IMR-90 (cell line): ENCODE data around the gene WHRN. TPM values are rescaled to one million over a fixed set of nuclear protein-coding genes. Genes with fewer than 3 reads are reported as not detected.

Source experiments
- ATAC-seq: fragments of 200-7000 bp; cut with Tn5 transposase; 2 replicates; pipeline ENCODE4 v1.9.1; 2020; ENCODE audit warnings: low read depth, mild to moderate bottlenecking, moderate library complexity
- BruUV-seq: library from RNA; stranded (reverse); fragments of 400-500 nt; replicated peaks from 2 replicates; lab custom pipeline; 2021; lab: Mats Ljungman, UMichigan
- CTCF ChIA-PET: fragments of 300-600 bp; formaldehyde crosslinking; extraction: SDS; loops from one replicate; lab custom pipeline; 2021; ENCODE audit warnings: antibody characterized with exemption; lab: Yijun Ruan, JAX
- POLR2A ChIA-PET: fragments of 300-600 bp; sonication (Branson Sonifier 250); formaldehyde crosslinking; loops from one replicate; lab custom pipeline; 2022; ENCODE audit warnings: antibody characterized with exemption; ENCODE audit not compliant: unreplicated experiment; lab: Charles Lee
- DNase-seq: peaks from one replicate; pipeline ENCODE4 v3.0.0; 2013
- H2AFZ ChIP-seq: replicated peaks from 2 replicates; pipeline ENCODE3; 2013; ENCODE audit warnings: low read length, mild to moderate bottlenecking; ENCODE audit not compliant: poor library complexity
- H2AK5ac ChIP-seq: 2 replicates; pipeline ENCODE4 v1.6.1; 2013; ENCODE audit warnings: low read depth, low read length, inconsistent platforms
- H2AK9ac ChIP-seq: replicated peaks from 2 replicates; pipeline ENCODE3; 2013; ENCODE audit warnings: mild to moderate bottlenecking, low read depth, low read length, moderate library complexity; ENCODE audit not compliant: poor library complexity
- H2BK120ac ChIP-seq: 2 replicates; pipeline ENCODE4 v1.6.1; 2013; ENCODE audit warnings: low read depth, low read length, inconsistent platforms
- H2BK15ac ChIP-seq: 3 replicates; pipeline ENCODE4 v1.6.1; 2013; ENCODE audit warnings: low read depth, low read length, inconsistent platforms
- H2BK20ac ChIP-seq: 2 replicates; pipeline ENCODE4 v1.6.1; 2013; ENCODE audit warnings: low read depth, mild to moderate bottlenecking, inconsistent platforms, low read length, moderate library complexity
- H2BK5ac ChIP-seq: 2 replicates; pipeline ENCODE4 v1.6.1; 2013; ENCODE audit warnings: mild to moderate bottlenecking, low read depth, low read length, inconsistent platforms; ENCODE audit not compliant: poor library complexity, severe bottlenecking
- H3K14ac ChIP-seq: replicated peaks from 2 replicates; pipeline ENCODE4 v1.6.1; 2013; ENCODE audit warnings: low read depth, low read length, inconsistent platforms
- H3K18ac ChIP-seq: 2 replicates; pipeline ENCODE4 v1.6.1; 2013; ENCODE audit warnings: low read depth, low read length, control low read depth
- H3K23ac ChIP-seq: 2 replicates; pipeline ENCODE4 v1.6.1; 2013; ENCODE audit warnings: low read depth, low read length, inconsistent platforms
- H3K27ac ChIP-seq: 2 replicates; pipeline ENCODE4 v1.5.1; 2013; ENCODE audit warnings: mild to moderate bottlenecking, control low read depth, low read length; ENCODE audit not compliant: insufficient read depth
- H3K27me3 ChIP-seq: 2 replicates; pipeline ENCODE4 v1.6.1; 2013; ENCODE audit warnings: low read length; ENCODE audit not compliant: control insufficient read depth, insufficient read depth
- H3K36me3 ChIP-seq: 2 replicates; pipeline ENCODE4 v1.6.1; 2013; ENCODE audit warnings: low read length, mixed read lengths; ENCODE audit not compliant: control insufficient read depth, insufficient read depth
- H3K4ac ChIP-seq: 2 replicates; pipeline ENCODE4 v1.6.1; 2013; ENCODE audit warnings: low read depth, low read length, inconsistent platforms
- H3K4me1 ChIP-seq: 2 replicates; pipeline ENCODE4 v1.6.1; 2013; ENCODE audit warnings: low read length, mixed read lengths; ENCODE audit not compliant: control insufficient read depth, insufficient read depth
- H3K4me2 ChIP-seq: 2 replicates; pipeline ENCODE4 v1.6.1; 2013; ENCODE audit warnings: low read depth, mild to moderate bottlenecking, control low read depth, low read length, moderate library complexity
- H3K4me3 ChIP-seq: 2 replicates; pipeline ENCODE4 v1.5.1; 2013; ENCODE audit warnings: low read depth, mild to moderate bottlenecking, control low read depth, low read length, moderate library complexity; ENCODE audit not compliant: insufficient read depth
- H3K56ac ChIP-seq: 2 replicates; pipeline ENCODE4 v1.6.1; 2013; ENCODE audit warnings: low read length, inconsistent platforms; ENCODE audit not compliant: insufficient read depth; ENCODE audit errors: extremely low read depth
- H3K79me1 ChIP-seq, 2 experiments: 2 replicates each; pipeline ENCODE4 v1.6.1; 2013; ENCODE audit warnings: low read length in 2 of 2, inconsistent platforms in 1 of 2, low read depth in 1 of 2
- H3K9ac ChIP-seq: 2 replicates; pipeline ENCODE4 v1.6.1; 2013; ENCODE audit warnings: low read depth, low read length, control low read depth
- H3K9me1 ChIP-seq: 2 replicates; pipeline ENCODE4 v1.6.1; 2013; ENCODE audit warnings: low read length, inconsistent platforms; ENCODE audit not compliant: insufficient read depth
- H3K9me3 ChIP-seq: 2 replicates; pipeline ENCODE4 v1.6.1; 2013; ENCODE audit warnings: low read length; ENCODE audit not compliant: control insufficient read depth, insufficient read depth
- H4K20me1 ChIP-seq: 2 replicates; pipeline ENCODE4 v1.6.1; 2013; ENCODE audit warnings: low read length, inconsistent platforms; ENCODE audit not compliant: insufficient read depth
- H4K5ac ChIP-seq: 2 replicates; pipeline ENCODE4 v1.6.1; 2013; ENCODE audit warnings: mild to moderate bottlenecking, low read depth, low read length, control low read depth
- H4K8ac ChIP-seq, 2 experiments: 2 replicates each; pipeline ENCODE4 v1.6.1; 2013; ENCODE audit warnings: low read depth in 2 of 2, low read length in 2 of 2, control low read depth in 1 of 2, inconsistent platforms in 1 of 2
- H4K91ac ChIP-seq: 2 replicates; pipeline ENCODE4 v1.6.1; 2013; ENCODE audit warnings: low read depth, low read length, inconsistent platforms; ENCODE audit not compliant: insufficient read depth
- BHLHE40 ChIP-seq: fragments of 150-350 bp; IDR thresholded peaks from 2 replicates; pipeline ENCODE4 v1.6.1; 2016; ENCODE audit warnings: mild to moderate bottlenecking, low read depth, low read length
- CEBPB ChIP-seq: IDR thresholded peaks from 2 replicates; pipeline ENCODE4 v1.6.1; 2012; ENCODE audit warnings: low read depth, low read length, improper control_type of control experiment
- CHD1 ChIP-seq: IDR thresholded peaks from 2 replicates; pipeline ENCODE4 v1.6.1; 2012; ENCODE audit warnings: low read depth, low read length, improper control_type of control experiment
- FOS ChIP-seq: fragments of 150-350 bp; IDR thresholded peaks from 2 replicates; pipeline ENCODE4 v1.6.1; 2016; ENCODE audit warnings: low read depth, low read length
- MXI1 ChIP-seq: IDR thresholded peaks from 2 replicates; pipeline ENCODE4 v1.6.1; 2012; ENCODE audit warnings: low read depth, mild to moderate bottlenecking, low read length, moderate library complexity, borderline replicate concordance
- POLR2A ChIP-seq: IDR thresholded peaks from 2 replicates; pipeline ENCODE4 v1.6.1; 2012; ENCODE audit warnings: mild to moderate bottlenecking, low read depth, low read length
- RAD21 ChIP-seq: IDR thresholded peaks from 2 replicates; pipeline ENCODE4 v1.6.1; 2012; ENCODE audit warnings: low read length, improper control_type of control experiment
- RCOR1 ChIP-seq: IDR thresholded peaks from 2 replicates; pipeline ENCODE4 v1.6.1; 2012; ENCODE audit warnings: mild to moderate bottlenecking, low read length, improper control_type of control experiment; ENCODE audit not compliant: insufficient replicate concordance
- RFX5 ChIP-seq: IDR thresholded peaks from 2 replicates; pipeline ENCODE4 v1.8.0; 2012; ENCODE audit warnings: low read depth, mild to moderate bottlenecking, low read length, moderate library complexity
- SMC3 ChIP-seq: fragments of 150-350 bp; IDR thresholded peaks from 2 replicates; pipeline ENCODE4 v1.6.1; 2016; ENCODE audit warnings: low read depth, mild to moderate bottlenecking, antibody characterized with exemption, low read length, moderate library complexity
- USF2 ChIP-seq: fragments of 150-350 bp; IDR thresholded peaks from 2 replicates; pipeline ENCODE4 v1.6.1; 2017; ENCODE audit warnings: mild to moderate bottlenecking, antibody characterized with exemption, low read length, low read depth
- WGBS, 2 experiments: methylation state at CpG; one replicate each; pipeline versions ENCODE4 v1.1.5 to v1.1.7; 2013; ENCODE audit warnings: missing lambda C conversion rate in 2 of 2; ENCODE audit not compliant: insufficient read length in 1 of 2; ENCODE audit errors: extremely low coverage in 2 of 2; 5-methylcytosine and 5-hydroxymethylcytosine counted together
- dilution Hi-C: fragments of 300-500 bp; cut with HindIII; formaldehyde crosslinking; loops from one replicate; pipeline ENCODE4 v1.14.3; 2018; ENCODE audit warnings: low sequenced_read_pairs; ENCODE audit not compliant: unreplicated experiment
- in situ Hi-C: fragments of 300-500 bp; cut with MboI; formaldehyde crosslinking; loops from 3 replicates; pipeline ENCODE4 v1.14.3; 2019; ENCODE audit warnings: low sequenced_read_pairs, inconsistent platforms, mixed read lengths
- intact Hi-C: fragments of 100-400 bp; cut with micrococcal nuclease; formaldehyde crosslinking; loops from 2 replicates; pipeline ENCODE4 v1.10.0; 2022
- polyA plus RNA-seq, 3 experiments: library from polyadenylated mRNA; depleted of rRNA; stranded (reverse); fragments of >200 nt; gene quantifications; 2 replicates each; pipeline ENCODE4 v1.2.3, GENCODE V29; 2012; ENCODE audit warnings: low replicate concordance in 1 of 3
- total RNA-seq: library from RNA; depleted of rRNA; stranded (reverse); fragments of >200 nt; gene quantifications from 2 replicates; pipeline ENCODE4 v1.2.3, GENCODE V29; 2012
- TF ChIP-seq, protein P1 (sequence below): fragments of 150-350 bp; IDR thresholded peaks from 2 replicates; pipeline ENCODE4 v1.6.1; 2016; ENCODE audit warnings: low read depth, mild to moderate bottlenecking, low read length, moderate library complexity, borderline replicate concordance
- TF ChIP-seq, protein P2 (sequence below): conservative IDR thresholded peaks from 2 replicates; pipeline ENCODE4 v1.5.1; 2012; ENCODE audit warnings: mild to moderate bottlenecking, low read depth, low read length, improper control_type of control experiment

Gene WHRN
- total and polyA plus RNA-seq, 2 of the 4 experiments (the other 2 are of a cell fraction) = 0.18 to 2.6 TPM

- no peak for TF ChIP-seq RAD21
These were observed 36.0 kb downstream of the WHRN start (continued) for GRCh38 chr9:114469091-114469853.

GRCh38 chr9:114467910-114468309, 37.4 kb downstream of the WHRN start:
- Histone ChIP-seq H4K91ac (no peak overlapping the region), H3K27me3 (peaks cover 2% of the 10 kb centered on the region; the same call in 1 of the 2 replicates), H3K9me1 (no peaks in the 10 kb centered on the region; the same call in 1 of the 2 replicates), H3K18ac (no peak overlapping the region), H3K14ac (no peak overlapping the region), H3K9ac (no peak overlapping the region), H3K56ac (no peak overlapping the region), H3K27ac (no peak overlapping the region), H4K5ac (no peak overlapping the region), H2BK20ac (no peak overlapping the region), H2BK120ac (no peak overlapping the region), H3K4ac (no peak overlapping the region), H3K4me1 (no peaks in the 10 kb centered on the region; the same call in 1 of the 2 replicates), H3K23ac (no peak overlapping the region), H2BK15ac (no peak overlapping the region), H4K8ac (no peak overlapping the region), H3K79me1 (no peaks in the 10 kb centered on the region; a peak in 1 of 4 replicates), H4K20me1 (no peaks in the 10 kb centered on the region), H2BK5ac (no peak overlapping the region), H2AK9ac (no peak overlapping the region), H3K9me3 (peaks cover 6% of the 10 kb centered on the region), H2AK5ac (no peak overlapping the region), H3K4me2 (no peak overlapping the region), H2AFZ (no peak overlapping the region), H3K36me3 (no peaks in the 10 kb centered on the region; the same call in 1 of the 2 replicates), H3K4me3 (no peak overlapping the region)
- dilution Hi-C loops = no loop called here
- intact Hi-C loops = no loop called here
- no CpG with 5 or more reads among the region's 2 CpGs for WGBS, 2 experiments
- ATAC-seq = no peak
- no TSS peak for BruUV-seq
- in situ Hi-C loops = no loop called here
- POLR2A ChIA-PET = no interaction called here
- no peak for DNase-seq
- CTCF ChIA-PET = no interaction called here
- TF ChIP-seq BHLHE40 = no peak
- no peak for TF ChIP-seq SMC3
- no peak for TF ChIP-seq USF2
- TF ChIP-seq FOS = no peak
- TF ChIP-seq MXI1 = no peak
- no peak for TF ChIP-seq RCOR1
- TF ChIP-seq CEBPB = no peak
- no peak for TF ChIP-seq CHD1
- no peak for TF ChIP-seq RFX5
- TF ChIP-seq, protein P1, sequence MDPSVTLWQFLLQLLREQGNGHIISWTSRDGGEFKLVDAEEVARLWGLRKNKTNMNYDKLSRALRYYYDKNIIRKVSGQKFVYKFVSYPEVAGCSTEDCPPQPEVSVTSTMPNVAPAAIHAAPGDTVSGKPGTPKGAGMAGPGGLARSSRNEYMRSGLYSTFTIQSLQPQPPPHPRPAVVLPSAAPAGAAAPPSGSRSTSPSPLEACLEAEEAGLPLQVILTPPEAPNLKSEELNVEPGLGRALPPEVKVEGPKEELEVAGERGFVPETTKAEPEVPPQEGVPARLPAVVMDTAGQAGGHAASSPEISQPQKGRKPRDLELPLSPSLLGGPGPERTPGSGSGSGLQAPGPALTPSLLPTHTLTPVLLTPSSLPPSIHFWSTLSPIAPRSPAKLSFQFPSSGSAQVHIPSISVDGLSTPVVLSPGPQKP = no peak
- TF ChIP-seq, protein P2, sequence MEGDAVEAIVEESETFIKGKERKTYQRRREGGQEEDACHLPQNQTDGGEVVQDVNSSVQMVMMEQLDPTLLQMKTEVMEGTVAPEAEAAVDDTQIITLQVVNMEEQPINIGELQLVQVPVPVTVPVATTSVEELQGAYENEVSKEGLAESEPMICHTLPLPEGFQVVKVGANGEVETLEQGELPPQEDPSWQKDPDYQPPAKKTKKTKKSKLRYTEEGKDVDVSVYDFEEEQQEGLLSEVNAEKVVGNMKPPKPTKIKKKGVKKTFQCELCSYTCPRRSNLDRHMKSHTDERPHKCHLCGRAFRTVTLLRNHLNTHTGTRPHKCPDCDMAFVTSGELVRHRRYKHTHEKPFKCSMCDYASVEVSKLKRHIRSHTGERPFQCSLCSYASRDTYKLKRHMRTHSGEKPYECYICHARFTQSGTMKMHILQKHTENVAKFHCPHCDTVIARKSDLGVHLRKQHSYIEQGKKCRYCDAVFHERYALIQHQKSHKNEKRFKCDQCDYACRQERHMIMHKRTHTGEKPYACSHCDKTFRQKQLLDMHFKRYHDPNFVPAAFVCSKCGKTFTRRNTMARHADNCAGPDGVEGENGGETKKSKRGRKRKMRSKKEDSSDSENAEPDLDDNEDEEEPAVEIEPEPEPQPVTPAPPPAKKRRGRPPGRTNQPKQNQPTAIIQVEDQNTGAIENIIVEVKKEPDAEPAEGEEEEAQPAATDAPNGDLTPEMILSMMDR = no peak
- no peak for TF ChIP-seq POLR2A
- TF ChIP-seq RAD21 = no peak
